Natural killer cell (primary cell): Measurements from ENCODE around the gene C9orf85. TPM values are rescaled to one million over a fixed set of nuclear protein-coding genes. Genes with fewer than 3 reads are reported as not detected.

ENCODE experiments used
- ATAC-seq, 3 donors: fragments of 150-1000 bp in 2 of 3; fragments of 200-7000 bp in 1 of 3; cut with Tn5 transposase; 1 replicate in 1 of 3; 2 replicates in 2 of 3; pipeline ENCODE4 v1.10.0; 2021; ENCODE audit warnings: mild to moderate bottlenecking in 2 of 3, moderate library complexity in 2 of 3
- DNase-seq, 2 donors: peaks; one replicate each; pipeline versions ENCODE4 v3.0.0 to v3.0.0-alpha.2; 2013 to 2021; ENCODE audit warnings: mixed read lengths in 1 of 2
- H3K27ac ChIP-seq: one replicate; pipeline ENCODE4 v1.5.1; 2013; ENCODE audit warnings: mild to moderate bottlenecking, low read length
- H3K27me3 ChIP-seq: one replicate; pipeline ENCODE4 v1.6.1; 2013; ENCODE audit warnings: low read length; ENCODE audit not compliant: control insufficient read depth, insufficient read depth
- H3K36me3 ChIP-seq: one replicate; pipeline ENCODE4 v1.6.1; 2013; ENCODE audit warnings: low read length; ENCODE audit not compliant: control insufficient read depth, insufficient read depth
- H3K4me1 ChIP-seq: one replicate; pipeline ENCODE4 v1.6.1; 2013; ENCODE audit warnings: low read length; ENCODE audit not compliant: control insufficient read depth, insufficient read depth
- H3K4me3 ChIP-seq: one replicate; pipeline ENCODE4 v1.5.1; 2013; ENCODE audit warnings: low read length
- H3K9me3 ChIP-seq: one replicate; pipeline ENCODE4 v1.6.1; 2013; ENCODE audit warnings: low read length; ENCODE audit not compliant: control insufficient read depth, insufficient read depth
- H3K27ac Mint-ChIP-seq, 2 donors: one replicate each; pipeline ENCODE4 v1.8.0; 2022; ENCODE audit warnings: mild to moderate bottlenecking in 2 of 2, mixed read lengths in 2 of 2, moderate library complexity in 1 of 2
- H3K27me3 Mint-ChIP-seq, 2 donors: one replicate each; pipeline ENCODE4 v1.8.0; 2022; ENCODE audit warnings: low read depth in 2 of 2, mixed read lengths in 2 of 2
- H3K36me3 Mint-ChIP-seq: one replicate; pipeline ENCODE4 v1.8.0; 2022; ENCODE audit warnings: mixed read lengths
- H3K4me1 Mint-ChIP-seq, 2 donors: one replicate each; pipeline ENCODE4 v1.8.0; 2022; ENCODE audit warnings: mixed read lengths in 2 of 2
- H3K4me3 Mint-ChIP-seq: one replicate; pipeline ENCODE4 v1.8.0; 2022; ENCODE audit warnings: mild to moderate bottlenecking, moderate library complexity, mixed read lengths
- H3K9me3 Mint-ChIP-seq, 2 donors: one replicate each; pipeline ENCODE4 v1.8.0; 2022; ENCODE audit warnings: mixed read lengths in 2 of 2
- CTCF ChIP-seq: fragments of 200-600 bp; IDR thresholded peaks from one replicate; pipeline ENCODE4 v1.8.0; 2022; ENCODE audit warnings: antibody characterized with exemption
- WGBS: methylation state at CpG from one replicate; pipeline ENCODE4 v1.1.7; 2013; ENCODE audit warnings: missing lambda C conversion rate; ENCODE audit not compliant: insufficient coverage; 5-methylcytosine and 5-hydroxymethylcytosine counted together
- intact Hi-C: fragments of 100-400 bp; cut with micrococcal nuclease; formaldehyde crosslinking; loops from one replicate; pipeline ENCODE4 v1.14.2; 2022
- total RNA-seq, 4 donors: library from RNA; stranded (reverse); fragments of 120-200 nt in 1 of 4; gene quantifications; one replicate each; pipeline versions ENCODE4 v1.2.3 to v1.2.4, GENCODE V29; 2013 to 2022

C9orf85 gene
- total RNA-seq, 3 donors from 2014 or later (not counting 1 experiment from before 2014, with no cell fraction given), result 5.6 to 11.1 (median 9.2) TPM

DNA sequence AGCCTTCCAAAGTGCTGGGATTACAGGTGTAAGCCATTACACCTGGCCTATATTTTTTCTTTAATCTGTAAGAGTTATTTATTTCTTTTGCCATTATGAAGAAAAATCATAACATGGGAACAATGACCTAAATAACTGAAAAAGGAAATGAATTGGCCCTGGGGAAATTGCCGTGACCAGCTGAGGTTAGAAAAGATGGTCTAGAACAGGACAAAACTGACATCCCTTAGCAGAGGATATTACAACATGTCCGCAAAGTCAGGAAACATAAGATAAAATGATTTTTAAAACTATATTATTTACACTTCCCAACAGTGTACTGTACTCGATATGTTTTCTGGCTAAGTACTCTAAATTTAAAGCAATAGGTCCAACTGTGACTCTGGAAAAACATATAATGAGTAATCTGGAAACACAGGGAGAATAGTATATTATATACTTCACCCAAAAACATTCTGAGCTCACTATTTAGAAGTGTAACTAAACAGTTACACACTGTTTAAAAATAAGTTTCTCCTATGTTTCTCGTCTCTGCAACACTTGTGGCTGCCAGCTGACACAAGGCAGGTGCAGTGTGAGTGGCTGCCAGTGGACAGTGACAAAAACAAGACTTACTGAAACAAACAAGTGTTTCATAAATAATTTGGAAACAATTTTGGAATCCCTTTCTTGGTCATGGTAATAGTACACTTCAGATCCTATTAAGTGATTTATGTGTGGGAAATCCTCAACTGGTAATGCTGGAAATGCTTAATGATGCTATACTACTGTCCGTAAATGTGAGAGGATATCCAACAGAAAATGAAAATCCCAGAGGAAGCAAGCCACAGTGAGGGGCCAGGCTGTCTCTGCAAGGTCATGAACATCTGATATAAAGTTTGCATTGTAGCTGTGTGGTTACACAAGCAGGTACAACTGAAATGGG lies 69.1 kb downstream of the C9orf85 start:
- Histone ChIP-seq H3K27ac (no peak overlapping the region), H3K4me1 (no peaks in the 10 kb centered on the region), H3K4me3 (no peak overlapping the region), H3K9me3 (no peaks in the 10 kb centered on the region), H3K27me3 (no peaks in the 10 kb centered on the region), H3K36me3 (no peaks in the 10 kb centered on the region)
- WGBS, result 57% methylated on average over 3 of the region's 5 CpGs
- no peak for TF ChIP-seq CTCF
- ATAC-seq, result no peak
- Mint-ChIP-seq H3K4me3 (no peak overlapping the region), H3K9me3 (no peaks in the 10 kb centered on the region), H3K27me3 (no peaks in the 10 kb centered on the region), H3K27ac (no peak overlapping the region), H3K4me1 (no peaks in the 10 kb centered on the region), H3K36me3 (no peaks in the 10 kb centered on the region)
- DNase-seq, result no peak
- intact Hi-C loops, result no loop called here

DNA sequence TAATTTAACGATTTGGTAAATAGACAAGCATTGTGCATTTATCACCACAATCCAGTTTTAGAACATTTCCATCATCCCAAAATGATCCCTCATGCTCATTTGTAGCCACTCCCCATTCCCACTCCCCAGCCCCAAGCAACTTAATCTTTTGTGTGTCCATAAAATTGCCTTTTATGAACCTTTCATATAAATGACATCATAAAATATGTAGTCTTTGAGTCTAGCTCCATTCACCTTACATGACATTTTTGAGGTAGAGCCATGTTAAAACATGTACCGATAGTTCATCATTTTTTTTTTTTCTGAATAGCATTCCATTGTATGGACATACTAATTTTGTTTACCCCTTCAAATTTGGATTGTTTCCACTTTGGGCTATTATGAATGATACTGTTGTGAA lies 70.5 kb downstream of the C9orf85 start:
- TF ChIP-seq CTCF, result no peak

GRCh38 chr9:71984403-71984802 lies 73.0 kb downstream of the C9orf85 start:
- WGBS, result 96% methylated on average over 2 of the region's 2 CpGs
- no peaks in the 10 kb centered on the region for H3K27me3 Mint-ChIP-seq
- Histone ChIP-seq H3K9me3 (no peaks in the 10 kb centered on the region), H3K4me1 (no peaks in the 10 kb centered on the region), H3K27me3 (no peaks in the 10 kb centered on the region), H3K4me3 (no peak overlapping the region), H3K27ac (no peak overlapping the region), H3K36me3 (no peaks in the 10 kb centered on the region)
- no peak overlapping the region for H3K4me3 Mint-ChIP-seq
- no peaks in the 10 kb centered on the region for H3K36me3 Mint-ChIP-seq
- H3K27ac Mint-ChIP-seq, result no peak overlapping the region
- DNase-seq (no peak), ATAC-seq (no peak)
- no peaks in the 10 kb centered on the region for H3K9me3 Mint-ChIP-seq
- TF ChIP-seq CTCF, result no peak
- no peaks in the 10 kb centered on the region for H3K4me1 Mint-ChIP-seq
- intact Hi-C loops, result no loop called here

More for the DNA sequence above, 70.5 kb downstream of the C9orf85 start:
- Histone ChIP-seq H3K36me3 (no peaks in the 10 kb centered on the region), H3K9me3 (no peaks in the 10 kb centered on the region), H3K4me3 (no peak overlapping the region), H3K27ac (no peak overlapping the region), H3K27me3 (no peaks in the 10 kb centered on the region), H3K4me1 (no peaks in the 10 kb centered on the region)
- Mint-ChIP-seq H3K4me1 (no peaks in the 10 kb centered on the region), H3K4me3 (no peak overlapping the region), H3K9me3 (no peaks in the 10 kb centered on the region), H3K27me3 (no peaks in the 10 kb centered on the region), H3K36me3 (no peaks in the 10 kb centered on the region), H3K27ac (no peak overlapping the region)
- WGBS, result 100% methylated on average over 2 of the region's 2 CpGs
- DNase-seq, result no peak
- intact Hi-C loops, result no loop called here
- no peak for ATAC-seq
